Bronchial epithelial cell (primary cell): ENCODE data around the gene LRRC75B. TPM values are rescaled to one million over a fixed set of nuclear protein-coding genes. Genes with fewer than 3 reads are reported as not detected.
A peak's percentile ranks its signal among the peaks of the same experiment; 100 is the strongest.

Experiments
- DNase-seq: peaks from one replicate; pipeline ENCODE4 v3.0.0-alpha.2; 2010; ENCODE audit warnings: low read depth
- FAIRE-seq: peaks from 2 replicates; lab custom pipeline; 2011; peaks lifted over from hg19 to GRCh38; lab: Jason Lieb, UNC
- H3K27me3 ChIP-seq: 2 replicates; pipeline ENCODE4 v1.5.1; 2011; ENCODE audit warnings: low read length; ENCODE audit not compliant: control insufficient read depth, insufficient read depth
- H3K36me3 ChIP-seq: 2 replicates; pipeline ENCODE4 v1.5.1; 2011; ENCODE audit warnings: low read length; ENCODE audit not compliant: control insufficient read depth, insufficient read depth
- H3K4me3 ChIP-seq: 2 replicates; pipeline ENCODE4 v1.5.1; 2011; ENCODE audit warnings: mild to moderate bottlenecking, low read depth, low read length, control low read depth
- total RNA-seq: library from RNA; depleted of rRNA; stranded (reverse); fragments of >200 nt; gene quantifications from 2 replicates; pipeline ENCODE4 v1.2.1, GENCODE V29; 2014
- TF ChIP-seq, protein P1 (sequence below): IDR thresholded peaks from 2 replicates; pipeline ENCODE4 v1.5.1; 2011; ENCODE audit warnings: mild to moderate bottlenecking, moderate library complexity, low read length, control low read depth, inconsistent platforms; ENCODE audit not compliant: insufficient read depth, severe bottlenecking

The LRRC75B gene
- total RNA-seq, 1 donor from 2014 or later: 4.2 TPM

DNA sequence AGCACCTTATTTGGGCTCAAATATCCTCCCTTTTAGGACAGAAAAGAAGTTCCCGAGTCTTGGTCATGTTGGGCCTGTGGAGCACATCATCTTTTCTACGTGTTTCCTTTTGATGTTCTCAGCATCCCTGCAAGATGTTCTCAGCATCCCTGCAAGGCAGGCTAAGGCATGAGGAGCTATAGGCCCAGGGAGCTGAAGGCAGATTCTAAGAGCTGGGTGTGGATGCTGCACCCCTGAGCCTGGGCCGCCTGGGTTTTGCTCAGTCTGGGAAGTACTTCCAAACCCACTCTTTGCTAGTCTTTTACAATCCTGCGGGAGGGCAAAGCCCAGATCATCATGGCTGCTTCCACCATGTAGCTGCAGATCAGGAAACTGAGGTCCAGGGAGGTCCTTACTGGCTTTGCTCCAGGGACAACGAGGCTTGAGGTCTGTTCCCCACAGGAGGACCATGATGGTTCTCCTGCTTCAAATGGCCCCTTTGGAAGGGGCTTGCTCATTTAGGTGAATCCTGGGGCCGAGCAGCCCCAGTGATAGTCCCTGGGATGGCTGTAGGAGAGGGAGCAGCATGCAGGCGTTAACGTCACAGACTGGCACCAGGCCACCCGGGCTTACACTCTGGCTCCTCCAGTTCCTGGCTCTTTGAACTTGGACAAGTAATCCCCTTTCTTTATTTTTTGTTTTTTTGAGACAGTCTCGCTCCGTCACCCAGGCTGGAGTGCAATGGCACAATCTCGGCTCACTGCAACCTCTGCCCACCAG, 10.6 kb downstream of the LRRC75B start:
- Histone ChIP-seq H3K27me3 (no peaks in the 10 kb centered on the region), H3K36me3 (no peaks in the 10 kb centered on the region), H3K4me3 (no peak overlapping the region)
- TF ChIP-seq, protein P1, sequence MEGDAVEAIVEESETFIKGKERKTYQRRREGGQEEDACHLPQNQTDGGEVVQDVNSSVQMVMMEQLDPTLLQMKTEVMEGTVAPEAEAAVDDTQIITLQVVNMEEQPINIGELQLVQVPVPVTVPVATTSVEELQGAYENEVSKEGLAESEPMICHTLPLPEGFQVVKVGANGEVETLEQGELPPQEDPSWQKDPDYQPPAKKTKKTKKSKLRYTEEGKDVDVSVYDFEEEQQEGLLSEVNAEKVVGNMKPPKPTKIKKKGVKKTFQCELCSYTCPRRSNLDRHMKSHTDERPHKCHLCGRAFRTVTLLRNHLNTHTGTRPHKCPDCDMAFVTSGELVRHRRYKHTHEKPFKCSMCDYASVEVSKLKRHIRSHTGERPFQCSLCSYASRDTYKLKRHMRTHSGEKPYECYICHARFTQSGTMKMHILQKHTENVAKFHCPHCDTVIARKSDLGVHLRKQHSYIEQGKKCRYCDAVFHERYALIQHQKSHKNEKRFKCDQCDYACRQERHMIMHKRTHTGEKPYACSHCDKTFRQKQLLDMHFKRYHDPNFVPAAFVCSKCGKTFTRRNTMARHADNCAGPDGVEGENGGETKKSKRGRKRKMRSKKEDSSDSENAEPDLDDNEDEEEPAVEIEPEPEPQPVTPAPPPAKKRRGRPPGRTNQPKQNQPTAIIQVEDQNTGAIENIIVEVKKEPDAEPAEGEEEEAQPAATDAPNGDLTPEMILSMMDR: no peak
- FAIRE-seq (no peak), DNase-seq (no peak)

DNA sequence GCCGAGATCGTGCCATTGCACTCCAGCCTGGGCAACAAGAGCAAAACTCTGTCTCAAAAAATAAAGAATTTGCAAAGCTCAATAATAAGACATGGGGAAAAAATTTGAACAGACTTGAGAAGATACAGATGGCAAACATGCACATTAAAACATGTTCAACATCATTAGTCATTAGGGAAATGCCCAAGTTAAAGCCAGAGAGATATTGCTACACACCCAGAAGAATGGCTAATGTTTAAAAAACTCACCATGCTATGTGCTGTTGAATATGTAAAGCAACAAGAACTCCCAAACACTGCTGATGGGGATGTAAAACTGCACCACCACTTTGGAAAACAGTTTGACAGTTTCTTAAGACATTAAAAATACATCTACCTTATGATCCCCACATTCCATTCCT, 12.6 kb downstream of the LRRC75B start:
- TF ChIP-seq, protein P1: no peak
- Histone ChIP-seq H3K36me3 (no peaks in the 10 kb centered on the region), H3K27me3 (no peaks in the 10 kb centered on the region), H3K4me3 (no peak overlapping the region)
- FAIRE-seq (peak; percentile 50), DNase-seq (peak; percentile 97)

DNA sequence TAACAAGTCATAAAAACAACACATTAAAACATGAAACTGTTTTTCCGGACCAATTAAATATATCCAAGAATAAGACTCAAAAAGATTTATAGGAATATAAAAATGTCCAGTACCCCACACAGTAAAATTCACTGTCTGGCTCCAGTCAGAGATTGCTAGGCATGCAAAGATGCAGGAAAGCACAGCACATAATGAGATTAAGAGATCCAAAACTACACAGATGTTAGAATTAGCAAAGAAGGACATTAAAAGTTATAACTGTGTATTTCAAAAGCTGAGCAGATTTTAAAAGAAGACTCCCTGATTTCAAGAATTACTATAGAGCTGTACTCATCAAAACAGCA, 13.6 kb downstream of the LRRC75B start:
- H3K4me3 ChIP-seq: no peak overlapping the region
- FAIRE-seq (no peak), DNase-seq (no peak)

DNA sequence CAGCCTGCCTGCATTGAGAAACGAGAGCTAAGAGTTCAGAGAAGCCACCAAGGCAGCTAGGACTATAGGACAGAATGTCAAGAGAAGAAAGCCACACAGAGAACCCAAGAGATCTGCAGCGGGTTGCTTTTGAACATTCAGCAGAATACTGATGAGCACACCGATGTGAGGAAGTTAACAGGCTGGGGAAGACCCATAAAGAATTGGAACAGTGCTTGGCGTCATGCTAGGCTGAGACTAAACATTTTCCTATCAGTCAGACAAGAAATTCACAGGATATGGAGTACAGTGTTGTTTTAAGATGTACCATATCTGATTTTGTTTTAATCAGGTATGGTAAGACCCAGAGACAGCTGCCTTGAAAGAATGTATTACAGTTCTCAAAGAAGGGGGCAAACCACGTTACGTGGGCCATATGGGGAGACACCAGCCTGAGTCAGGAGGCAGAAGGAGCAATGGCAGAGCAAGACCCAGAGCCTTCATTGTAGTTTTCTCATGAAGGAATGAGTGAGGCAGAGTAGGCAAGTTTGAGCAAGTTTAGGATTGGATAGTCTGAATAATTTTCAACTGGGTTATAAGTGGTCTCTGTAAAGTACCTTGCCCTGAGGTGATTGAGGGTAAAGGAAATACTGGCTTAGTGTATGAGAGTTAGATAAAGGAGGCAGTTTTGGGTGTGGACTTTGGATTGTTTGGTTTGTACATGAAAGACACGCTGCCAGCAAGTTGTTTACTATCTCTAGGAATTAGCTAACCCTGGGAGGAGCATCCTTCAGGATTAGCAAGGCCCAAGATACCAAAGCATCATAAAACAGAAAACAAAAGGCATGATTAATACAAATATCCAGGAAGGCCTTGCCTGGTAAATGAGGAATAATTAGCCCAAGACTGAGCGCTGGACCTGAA, 14.3 kb downstream of the LRRC75B start:
- peak; percentile 99 for DNase-seq
- no peak overlapping the region for H3K4me3 ChIP-seq
- no peaks in the 10 kb centered on the region for H3K27me3 ChIP-seq
- TF ChIP-seq, protein P1: no peak
- peak; percentile 92 for FAIRE-seq
- no peaks in the 10 kb centered on the region for H3K36me3 ChIP-seq

More for the DNA sequence above, 13.6 kb downstream of the LRRC75B start:
- TF ChIP-seq, protein P1: no peak
- H3K36me3 ChIP-seq: no peaks in the 10 kb centered on the region
- no peaks in the 10 kb centered on the region for H3K27me3 ChIP-seq

DNA sequence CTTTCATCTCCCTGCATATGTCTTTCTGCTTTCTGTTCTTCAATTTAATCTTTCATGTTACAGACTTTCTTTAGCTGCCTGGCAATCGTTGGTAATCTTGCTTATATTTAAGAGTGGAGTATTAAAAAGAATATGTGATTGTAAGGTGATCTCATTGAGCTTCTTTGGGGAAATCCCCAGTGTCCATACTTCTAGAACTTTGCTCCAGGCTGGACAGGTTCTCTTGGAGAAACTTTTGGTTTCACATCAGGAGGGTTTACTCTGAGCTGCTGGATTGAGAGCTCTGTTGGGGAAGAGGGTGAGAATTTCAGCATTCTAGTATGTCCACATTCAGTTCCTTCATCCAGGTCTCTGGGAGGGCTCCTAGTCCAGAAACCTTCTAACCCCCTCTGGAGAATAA, 16.1 kb downstream of the LRRC75B start:
- H3K27me3 ChIP-seq: no peaks in the 10 kb centered on the region
- FAIRE-seq: no peak
- peaks cover 6% of the 10 kb centered on the region for H3K36me3 ChIP-seq
- H3K4me3 ChIP-seq: no peak overlapping the region
- TF ChIP-seq, protein P1: no peak
- DNase-seq: no peak
